Adrenal gland (tissue), 5 donors: ENCODE measurements around the gene COL26A1.

Experiments used
- CTCF ChIP-seq, 6 experiments: fragments of 450-650 bp in 4 of 6; fragments of 200-600 bp in 2 of 6; sonication (generic) in 1 of 6; IDR thresholded peaks; 1 replicate in 5 of 6; 2 replicates in 1 of 6; pipeline versions ENCODE4 v1.5.1 to v1.8.0; 2016 to 2021; ENCODE audit warnings: antibody characterized with exemption in 6 of 6, mild to moderate bottlenecking in 2 of 6, moderate library complexity in 1 of 6
- POLR2A ChIP-seq, 2 donors: fragments of 450-650 bp; IDR thresholded peaks; one replicate each; pipeline ENCODE4 v1.6.1; 2017; ENCODE audit warnings: antibody characterized with exemption in 2 of 2, mild to moderate bottlenecking in 2 of 2, moderate library complexity in 1 of 2
- donor health status: DM: no; HTN: no; CAD: no.

GRCh38 chr7:101470668-101471487 lies 108.2 kb downstream of the COL26A1 start:
- TF ChIP-seq CTCF (IDR thresholded peaks at IDR 0.05) = no peak
- TF ChIP-seq POLR2A (IDR thresholded peaks at IDR 0.05) = no peak
